ENCODE measurements around the gene EPHB4. TPM values are rescaled to one million over a fixed set of nuclear protein-coding genes. Genes with fewer than 3 reads are reported as not detected.

The EPHB4 gene
- total and polyA plus RNA-seq, 2 donors (not counting 3 experiments of a cell fraction or from before 2014, with no cell fraction given): 193 to 274 TPM

DNA sequence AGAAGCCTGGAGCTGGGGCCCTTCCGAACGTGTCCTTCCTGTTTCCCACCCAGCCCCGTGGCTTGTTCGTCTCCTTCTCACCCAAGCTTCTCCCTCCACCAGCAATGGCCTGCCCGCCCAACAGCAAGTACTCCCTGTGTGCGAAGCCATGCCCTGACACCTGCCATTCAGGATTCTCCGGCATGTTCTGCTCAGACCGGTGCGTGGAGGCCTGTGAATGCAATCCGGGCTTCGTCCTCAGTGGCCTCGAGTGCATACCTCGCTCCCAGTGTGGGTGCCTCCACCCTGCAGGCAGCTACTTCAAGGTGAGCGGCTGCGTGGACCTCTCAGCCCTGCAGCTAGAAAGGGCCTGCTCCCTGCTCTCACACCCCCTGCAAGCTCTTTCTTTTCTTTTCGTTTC is 62.1 kb downstream of the EPHB4 start:
- DNase-seq (ENCODE audit: low read depth, low spot score) (no peak), FAIRE-seq (no peak)
- Histone ChIP-seq H3K4me1 (ENCODE audit: control insufficient read depth, extremely low read depth, insufficient read depth, low read length) (no peaks in the 10 kb centered on the region), H3K9ac (replicated peaks; ENCODE audit: extremely low read depth, insufficient read depth, low read length) (no peak overlapping the region), H3K27ac (ENCODE audit: insufficient read depth, low read depth, low read length) (no peak overlapping the region), H3K4me3 (replicated peaks in 1 of 3; ENCODE audit: insufficient read depth in 1 of 3, low read depth in 1 of 3, low read length in 3 of 3) (no peak overlapping the region), H3K79me2 (ENCODE audit: control insufficient read depth, insufficient read depth, low read length) (no peaks in the 10 kb centered on the region), H4K20me1 (replicated peaks; ENCODE audit: control insufficient read depth, extremely low read depth, insufficient read depth, low read length) (no peaks in the 10 kb centered on the region), H3K9me1 (replicated peaks; ENCODE audit: control insufficient read depth, extremely low read depth, insufficient read depth, low read length) (no peaks in the 10 kb centered on the region), H3K9me3 (replicated peaks; ENCODE audit: control insufficient read depth, insufficient read depth, low read length) (no peaks in the 10 kb centered on the region), H3K27me3 (ENCODE audit: control insufficient read depth in 2 of 2, insufficient read depth in 2 of 2, low read length in 2 of 2) (no peaks in the 10 kb centered on the region), H2AFZ (ENCODE audit: low read depth, low read length) (no peak overlapping the region), H3K36me3 (ENCODE audit: control insufficient read depth in 2 of 2, extremely low read depth in 1 of 2, insufficient read depth in 2 of 2, low read length in 2 of 2) (no peaks in the 10 kb centered on the region), H3K4me2 (ENCODE audit: insufficient read depth, low read length) (no peak overlapping the region)
- ChIA-PET CTCF (interaction anchor here (1.1 kb wide), 1 partner anchor 60 kb away, joined by 4 read pairs; the partner anchor contains the start of gene POP7), POLR2A (no interaction called here)
- BruUV-seq (replicated peaks): no TSS peak
- intact Hi-C loops (cut with micrococcal nuclease): no loop called here
- TF ChIP-seq, protein P1, sequence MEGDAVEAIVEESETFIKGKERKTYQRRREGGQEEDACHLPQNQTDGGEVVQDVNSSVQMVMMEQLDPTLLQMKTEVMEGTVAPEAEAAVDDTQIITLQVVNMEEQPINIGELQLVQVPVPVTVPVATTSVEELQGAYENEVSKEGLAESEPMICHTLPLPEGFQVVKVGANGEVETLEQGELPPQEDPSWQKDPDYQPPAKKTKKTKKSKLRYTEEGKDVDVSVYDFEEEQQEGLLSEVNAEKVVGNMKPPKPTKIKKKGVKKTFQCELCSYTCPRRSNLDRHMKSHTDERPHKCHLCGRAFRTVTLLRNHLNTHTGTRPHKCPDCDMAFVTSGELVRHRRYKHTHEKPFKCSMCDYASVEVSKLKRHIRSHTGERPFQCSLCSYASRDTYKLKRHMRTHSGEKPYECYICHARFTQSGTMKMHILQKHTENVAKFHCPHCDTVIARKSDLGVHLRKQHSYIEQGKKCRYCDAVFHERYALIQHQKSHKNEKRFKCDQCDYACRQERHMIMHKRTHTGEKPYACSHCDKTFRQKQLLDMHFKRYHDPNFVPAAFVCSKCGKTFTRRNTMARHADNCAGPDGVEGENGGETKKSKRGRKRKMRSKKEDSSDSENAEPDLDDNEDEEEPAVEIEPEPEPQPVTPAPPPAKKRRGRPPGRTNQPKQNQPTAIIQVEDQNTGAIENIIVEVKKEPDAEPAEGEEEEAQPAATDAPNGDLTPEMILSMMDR (IDR thresholded peaks at IDR 0.05; ENCODE audit: extremely low read depth in 1 of 2, insufficient read depth in 1 of 2, low read depth in 1 of 2, low read length in 2 of 2): no peak
- no peak for TF ChIP-seq EZH2 (IDR thresholded peaks at IDR 0.05; ENCODE audit: borderline replicate concordance, low read depth, low read length, severe bottlenecking)
- TF ChIP-seq, protein P2, sequence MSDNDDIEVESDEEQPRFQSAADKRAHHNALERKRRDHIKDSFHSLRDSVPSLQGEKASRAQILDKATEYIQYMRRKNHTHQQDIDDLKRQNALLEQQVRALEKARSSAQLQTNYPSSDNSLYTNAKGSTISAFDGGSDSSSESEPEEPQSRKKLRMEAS (IDR thresholded peaks at IDR 0.05; ENCODE audit: insufficient read depth, insufficient read length): no peak
- no peak for TF ChIP-seq GATA2 (IDR thresholded peaks at IDR 0.05; ENCODE audit: insufficient read depth, insufficient read length, low read depth, low read length)
- TF ChIP-seq JUN (IDR thresholded peaks at IDR 0.05; ENCODE audit: borderline replicate concordance, insufficient read depth, insufficient read length, low read depth): no peak
- no peak for TF ChIP-seq POLR2AphosphoS5 (IDR thresholded peaks at IDR 0.05; ENCODE audit: insufficient read depth, low read depth, low read length)
- no peak for TF ChIP-seq MYC (IDR thresholded peaks at IDR 0.05; ENCODE audit: low read depth, low read length)
- TF ChIP-seq POLR2A (IDR thresholded peaks at IDR 0.05; ENCODE audit: low read depth, low read length): no peak
- no peak for TF ChIP-seq FOS (IDR thresholded peaks at IDR 0.05; ENCODE audit: borderline replicate concordance, insufficient read depth, low read length)
- dilution Hi-C loops (cut with MboI; ENCODE audit: extremely low pct_ligation_motif_present, low sequenced_read_pairs): no loop called here

Measured in endothelial cell of umbilical vein (primary cell).